Testis (tissue), 3 donors: Measurements from ENCODE around the gene PIGU. TPM values are rescaled to one million over a fixed set of nuclear protein-coding genes. Genes with fewer than 3 reads are reported as not detected.

Source experiments
- DNase-seq: peaks from one replicate; pipeline ENCODE4 v3.0.0-alpha.2; 2019
- H3K27ac ChIP-seq, 2 donors: fragments of 200-600 bp; sonication (generic); one replicate each; pipeline ENCODE4 v1.5.1; 2019
- H3K27me3 ChIP-seq: fragments of 200-600 bp; sonication (generic); one replicate; pipeline ENCODE4 v1.5.1; 2019
- H3K36me3 ChIP-seq: fragments of 200-600 bp; sonication (generic); one replicate; pipeline ENCODE4 v1.5.1; 2017; ENCODE audit warnings: low read depth; ENCODE audit errors: missing control alignments
- H3K4me1 ChIP-seq: fragments of 200-600 bp; sonication (generic); one replicate; pipeline ENCODE4 v1.5.1; 2019
- H3K4me3 ChIP-seq, 2 donors: fragments of 200-600 bp; sonication (generic); one replicate each; pipeline ENCODE4 v1.5.1; 2017 to 2019
- H3K9me3 ChIP-seq: fragments of 200-600 bp; sonication (generic); one replicate; pipeline ENCODE4 v1.5.1; 2017
- CTCF ChIP-seq, 3 experiments: fragments of 450-650 bp in 2 of 3; fragments of 200-600 bp in 1 of 3; sonication (generic) in 1 of 3; IDR thresholded peaks; one replicate each; pipeline ENCODE4 v1.5.1; 2016 to 2019; ENCODE audit warnings: antibody characterized with exemption in 3 of 3, mild to moderate bottlenecking in 2 of 3, moderate library complexity in 1 of 3
- POLR2A ChIP-seq: fragments of 450-650 bp; IDR thresholded peaks from one replicate; pipeline ENCODE4 v1.6.1; 2017; ENCODE audit warnings: antibody characterized with exemption, mild to moderate bottlenecking, moderate library complexity
- WGBS, 2 donors: methylation state at CpG; one replicate each; pipeline ENCODE4 v1.1.5; 2018; 5-methylcytosine and 5-hydroxymethylcytosine counted together
- intact Hi-C: fragments of 100-400 bp; cut with DNase I; formaldehyde crosslinking; loops from one replicate; pipeline ENCODE4 v1.15.1; 2023; ENCODE audit warnings: low total_unique reads
- polyA plus RNA-seq: library from polyadenylated mRNA; stranded (reverse); fragments of 350-450 nt; fragmentation: Illumina TruSeq; extraction: RNeasy Lipid Tissue Mini Kit (QIAGEN cat#74804); gene quantifications from one replicate; pipeline ENCODE4 v1.2.3, GENCODE V29; 2014; ENCODE audit warnings: low read depth, low replicate concordance; ENCODE audit not compliant: insufficient read depth
- total RNA-seq, 2 donors: library from RNA; depleted of rRNA; stranded (reverse); fragments of >200 nt; gene quantifications; one replicate each; pipeline ENCODE4 v1.2.3, GENCODE V29; 2016

The PIGU gene
- total and polyA plus RNA-seq, 3 donors from 2014 or later = 35.0 to 48.9 (median 35.7) TPM

GRCh38 chr20:34564833-34565232 lies 112.1 kb downstream of the PIGU start:
- Histone ChIP-seq H3K9me3 (no peaks in the 10 kb centered on the region), H3K4me1 (no peaks in the 10 kb centered on the region), H3K36me3 (no peaks in the 10 kb centered on the region), H3K4me3 (no peak overlapping the region), H3K27me3 (no peaks in the 10 kb centered on the region), H3K27ac (no peak overlapping the region)
- TF ChIP-seq POLR2A (no peak), CTCF (IDR thresholded peaks at IDR 0.05) (no peak)
- 68 to 79% methylated on average over 6 to 7 of the region's 7 CpGs for WGBS, 2 donors
- DNase-seq = no peak
- intact Hi-C loops = no loop called here

- no peak for DNase-seq
- TF ChIP-seq CTCF (IDR thresholded peaks at IDR 0.05) = peak in 2 of 3 experiments; percentile 16 to 30
- no peak for TF ChIP-seq POLR2A
- no peak overlapping the region for H3K4me3 ChIP-seq
- H3K27me3 ChIP-seq = no peaks in the 10 kb centered on the region
- no peak overlapping the region for H3K27ac ChIP-seq
- intact Hi-C loops = no loop called here
- 69 to 83% methylated on average over 4 to 5 of the region's 5 CpGs for WGBS, 2 donors
- no peaks in the 10 kb centered on the region for H3K9me3 ChIP-seq
- no peaks in the 10 kb centered on the region for H3K36me3 ChIP-seq
- H3K4me1 ChIP-seq = no peaks in the 10 kb centered on the region
Measured at GRCh38 chr20:34562641-34563040, 114.3 kb downstream of the PIGU start.

- H3K36me3 ChIP-seq = no peaks in the 10 kb centered on the region
- no peak for TF ChIP-seq POLR2A
- TF ChIP-seq CTCF (IDR thresholded peaks at IDR 0.05) = no peak
- no peak overlapping the region for H3K27ac ChIP-seq
- H3K4me1 ChIP-seq = no peaks in the 10 kb centered on the region
- H3K9me3 ChIP-seq = no peaks in the 10 kb centered on the region
- no peak for DNase-seq
- H3K27me3 ChIP-seq = no peaks in the 10 kb centered on the region
- no peak overlapping the region for H3K4me3 ChIP-seq
- WGBS, 2 donors = 84 to 86% methylated on average over 10 of the region's 10 CpGs
- intact Hi-C loops = no loop called here
Measured at GRCh38 chr20:34561661-34562060, 115.2 kb downstream of the PIGU start.

GRCh38 chr20:34560614-34561013 lies 116.3 kb downstream of the PIGU start:
- intact Hi-C loops = no loop called here
- no peak for TF ChIP-seq POLR2A
- no peak for TF ChIP-seq CTCF (IDR thresholded peaks at IDR 0.05)
- no peak overlapping the region for H3K27ac ChIP-seq
- no peaks in the 10 kb centered on the region for H3K4me1 ChIP-seq
- no peaks in the 10 kb centered on the region for H3K9me3 ChIP-seq
- H3K27me3 ChIP-seq = no peaks in the 10 kb centered on the region
- H3K36me3 ChIP-seq = no peaks in the 10 kb centered on the region
- 92 to 95% methylated on average over 3 to 7 of the region's 7 CpGs for whole genome bisulfite sequencing, 2 donors
- DNase-seq = no peak
- no peak overlapping the region for H3K4me3 ChIP-seq

- Histone ChIP-seq H3K27me3 (no peaks in the 10 kb centered on the region), H3K9me3 (no peaks in the 10 kb centered on the region), H3K4me3 (no peak overlapping the region), H3K36me3 (no peaks in the 10 kb centered on the region), H3K4me1 (no peaks in the 10 kb centered on the region), H3K27ac (no peak overlapping the region)
- TF ChIP-seq POLR2A (no peak), CTCF (IDR thresholded peaks at IDR 0.05) (no peak)
- WGBS, 2 donors = 80 to 87% methylated on average over 1 to 12 of the region's 12 CpGs
- intact Hi-C loops = no loop called here
- no peak for DNase-seq
Measured at GRCh38 chr20:34560141-34560523, 116.8 kb downstream of the PIGU start.
